Skin epidermis (tissue), 12 donors: ENCODE data around the gene DNAJC5G.
"Not testable (repeated sequence)": the region's sequence is repeated elsewhere in the genome, so short reads cannot be mapped to it uniquely, and the experiment has no call there.

ENCODE experiments used
- H3K27ac ChIP-seq, 21 experiments: fragments of 200-600 bp; sonication (generic) in 11 of 21; one replicate each; pipeline ENCODE4 v1.5.0; 2020; ENCODE audit warnings: mild to moderate bottlenecking in 3 of 21, inconsistent platforms in 2 of 21, moderate library complexity in 2 of 21
- H3K4me3 ChIP-seq, 7 experiments: fragments of 200-600 bp; sonication (generic) in 2 of 7; one replicate each; pipeline ENCODE4 v1.5.0; 2020; ENCODE audit warnings: inconsistent platforms in 2 of 7, mild to moderate bottlenecking in 2 of 7, moderate library complexity in 1 of 7

The DNAJC5G gene

GRCh38 chr2:27272537-27273522 is 2.4 kb upstream of the DNAJC5G start:
- not testable (repeated sequence) for H3K4me3 ChIP-seq, H3K27ac ChIP-seq

GRCh38 chr2:27278010-27278409 is 2.8 kb downstream of the DNAJC5G start:
- Histone ChIP-seq H3K27ac (no peak overlapping the region), H3K4me3 (no peak overlapping the region)

GRCh38 chr2:27280826-27281225 is 5.6 kb downstream of the DNAJC5G start:
- Histone ChIP-seq H3K27ac (no peak overlapping the region), H3K4me3 (no peak overlapping the region)

DNA sequence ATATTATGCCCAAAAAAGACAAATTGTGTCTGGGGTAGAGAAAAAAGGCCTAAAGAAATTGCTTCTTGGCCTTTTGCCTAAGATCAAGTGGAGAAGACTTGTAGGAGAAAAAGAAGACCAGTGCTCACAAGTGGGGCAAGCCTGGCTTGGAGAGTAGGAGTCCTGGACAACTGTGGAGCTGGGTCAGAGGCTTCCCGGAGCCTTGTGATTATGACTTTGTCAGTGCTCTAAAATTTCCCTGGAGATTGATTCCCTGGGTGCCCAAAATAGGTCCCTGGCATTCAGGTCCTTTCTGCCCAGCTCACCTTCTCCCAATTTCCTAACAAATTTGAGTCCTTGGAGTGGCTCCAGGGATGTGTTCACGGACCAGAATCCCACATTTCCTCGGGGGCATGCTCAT is 6.2 kb downstream of the DNAJC5G start:
- Histone ChIP-seq H3K4me3 (no peak overlapping the region), H3K27ac (no peak overlapping the region)

DNA sequence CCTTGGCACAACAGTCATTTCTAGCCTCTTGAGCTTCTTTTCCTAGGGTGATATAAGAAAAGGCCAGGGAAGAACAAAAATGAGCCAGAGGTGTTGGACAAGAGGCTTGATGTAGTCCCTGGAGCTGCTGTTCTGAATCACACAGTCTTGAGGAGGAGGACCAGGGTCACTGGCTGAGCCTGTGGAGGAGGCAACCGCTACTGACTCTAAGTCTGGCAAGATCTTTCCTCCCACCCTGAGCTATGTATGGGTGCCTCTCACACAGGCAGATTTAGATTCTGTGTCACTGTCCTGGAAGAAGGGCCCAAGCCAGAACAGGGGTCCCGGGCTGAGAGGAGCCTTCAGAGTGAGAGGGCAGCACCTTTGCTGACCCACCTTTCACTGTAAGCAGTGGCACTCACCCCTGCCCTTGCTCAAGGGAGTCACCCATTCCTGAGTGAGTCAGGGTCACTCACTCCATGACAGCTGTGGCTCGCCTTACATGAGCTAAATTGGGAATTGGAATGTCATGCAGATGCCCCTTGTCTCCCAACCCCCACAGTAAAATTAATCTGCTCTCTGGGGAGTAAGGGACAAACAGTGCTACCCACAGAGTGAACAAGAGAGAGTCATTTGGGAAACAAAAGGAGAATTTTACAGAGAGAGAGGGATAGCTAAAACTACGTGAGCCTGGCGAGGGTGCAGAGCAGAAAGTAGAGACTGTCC is 6.8 kb downstream of the DNAJC5G start, which contains the start of gene TRIM54:
TSS of gene TRIM54 (plus strand) at position 575 of the 705 bp plus-strand sequence. CDS start 303 bp downstream, outside the sequence.
- Histone ChIP-seq H3K4me3 (no peak within 1 kb of the TSS), H3K27ac (no peak within 1 kb of the TSS)

DNA sequence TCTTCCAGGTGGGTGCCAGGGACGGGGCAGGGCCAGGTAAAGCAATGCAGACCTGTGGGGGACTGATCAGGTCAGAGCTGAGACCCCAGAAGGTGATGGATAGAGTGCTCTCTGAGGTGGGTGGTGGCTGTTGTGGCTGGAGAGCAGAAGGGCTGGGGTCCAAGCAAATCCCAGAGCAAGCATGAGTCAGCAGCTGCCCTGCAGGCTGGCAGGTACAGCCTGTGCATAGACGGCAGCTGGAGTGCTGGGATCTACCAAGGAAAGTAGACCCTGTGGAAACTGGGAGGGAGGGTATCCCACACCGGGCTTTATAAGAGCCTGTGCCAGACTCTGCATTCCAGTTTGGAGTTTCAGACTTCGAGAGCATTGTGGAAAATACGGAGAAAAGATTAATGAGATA is 7.7 kb downstream of the DNAJC5G start:
- Histone ChIP-seq H3K4me3 (no peak overlapping the region), H3K27ac (no peak overlapping the region)

- no peak overlapping the region for H3K4me3 ChIP-seq
- H3K27ac ChIP-seq = no peak overlapping the region
Measured at GRCh38 chr2:27284996-27285395, 9.8 kb downstream of the DNAJC5G start.

DNA sequence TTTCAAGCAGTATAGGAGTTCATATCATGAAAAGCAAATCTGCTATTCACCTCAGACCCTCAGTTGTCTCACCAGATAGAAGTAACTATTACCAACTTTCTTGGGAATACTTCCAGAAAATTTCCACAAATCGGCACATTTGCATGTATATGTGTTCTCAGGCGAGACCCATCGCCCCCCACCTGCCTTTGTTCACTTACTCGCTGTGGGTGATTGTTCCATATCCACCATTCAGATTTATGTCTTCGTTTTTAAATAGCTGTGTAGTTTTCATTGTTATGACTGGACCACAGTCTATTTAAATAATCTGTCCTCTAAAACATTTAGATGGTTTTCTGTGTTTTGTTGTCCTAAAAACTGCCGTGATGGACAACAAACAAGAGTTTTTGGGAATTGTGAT is 10.2 kb downstream of the DNAJC5G start:
- no peak overlapping the region for H3K27ac ChIP-seq
- no peak overlapping the region for H3K4me3 ChIP-seq

DNA sequence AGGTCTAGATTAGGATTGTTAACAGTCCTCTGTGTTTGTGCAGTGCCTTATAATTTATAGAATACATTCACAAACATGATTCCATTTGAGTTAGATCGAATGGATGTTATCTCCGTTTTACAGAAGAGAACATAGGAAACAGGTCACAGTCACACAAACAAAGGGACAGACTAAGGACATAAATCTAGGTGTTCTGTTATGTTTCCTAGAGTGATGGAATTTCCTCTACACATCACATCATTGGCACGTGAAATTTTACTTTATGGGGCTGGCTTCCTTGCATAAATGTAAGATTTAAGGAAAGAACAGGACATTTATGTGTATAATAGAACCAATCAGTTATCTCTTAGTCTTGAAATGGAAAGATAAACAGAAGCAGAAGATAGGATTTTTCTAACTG is 13.4 kb downstream of the DNAJC5G start:
- Histone ChIP-seq H3K4me3 (no peak overlapping the region), H3K27ac (no peak overlapping the region)

GRCh38 chr2:27290549-27290948 is 15.3 kb downstream of the DNAJC5G start:
- no peak overlapping the region for H3K4me3 ChIP-seq
- H3K27ac ChIP-seq = no peak overlapping the region

DNA sequence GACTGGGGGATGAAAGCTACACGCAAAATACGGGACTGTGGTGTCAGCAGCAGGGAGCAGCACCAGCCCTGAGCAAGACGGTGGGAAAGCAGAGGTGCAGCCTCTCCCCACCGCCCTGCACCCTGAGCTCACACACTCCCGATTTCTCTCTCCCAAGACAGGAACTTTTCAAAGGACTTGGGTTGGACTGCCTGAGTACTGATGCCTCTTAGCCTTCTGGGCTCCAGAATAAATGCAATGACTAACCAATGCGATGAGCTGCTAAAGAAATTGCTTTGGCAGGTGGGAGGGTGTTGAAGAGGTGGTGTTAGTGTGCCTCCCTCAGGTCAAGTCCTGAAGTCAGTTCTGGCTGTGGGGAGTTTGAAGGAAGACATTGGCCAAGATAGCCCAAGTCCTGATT is 16.6 kb downstream of the DNAJC5G start:
- H3K27ac ChIP-seq = no peak overlapping the region
- no peak overlapping the region for H3K4me3 ChIP-seq

DNA sequence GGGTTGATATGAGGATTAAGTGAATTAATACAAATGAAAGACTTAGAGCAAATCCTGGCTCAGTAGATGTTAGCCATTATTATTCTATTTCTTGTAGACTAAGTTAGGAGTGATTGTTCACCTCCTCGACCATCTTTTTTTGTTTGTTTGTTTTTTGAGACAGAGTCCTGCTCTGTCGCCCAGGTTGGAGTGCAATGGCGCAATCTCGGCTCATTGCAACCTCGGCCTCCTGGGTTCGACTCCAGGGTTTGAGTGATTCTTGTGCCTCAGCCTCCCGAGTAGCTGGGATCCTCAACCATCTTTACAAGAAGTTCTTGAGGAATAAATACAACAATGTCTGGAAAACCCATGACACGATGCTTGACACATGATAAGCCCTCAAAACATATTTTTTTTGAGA is 19.7 kb downstream of the DNAJC5G start:
- Histone ChIP-seq H3K4me3 (no peak overlapping the region), H3K27ac (no peak overlapping the region)

- no peak overlapping the region for H3K27ac ChIP-seq
Measured at GRCh38 chr2:27296481-27296880, 21.2 kb downstream of the DNAJC5G start.

DNA sequence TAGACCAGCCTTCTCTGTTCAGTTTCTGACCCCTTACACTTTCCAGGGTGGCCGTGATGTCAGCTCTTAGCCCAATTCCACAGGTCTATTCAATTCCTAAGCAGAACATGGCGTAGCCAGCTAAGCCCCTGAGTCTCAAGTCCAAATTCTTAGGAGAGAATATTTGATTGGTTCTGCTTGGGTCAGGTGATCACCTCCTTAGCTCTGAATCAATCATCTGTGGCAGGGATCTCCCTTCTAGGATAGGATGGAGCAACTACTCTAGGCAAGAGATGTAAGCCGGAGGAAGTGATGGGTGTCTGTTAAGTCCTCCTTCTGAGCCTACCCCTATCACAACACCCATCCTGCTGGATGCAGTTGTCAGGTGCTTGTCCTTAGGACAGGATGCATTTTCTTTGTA is 22.0 kb downstream of the DNAJC5G start:
- Histone ChIP-seq H3K27ac (no peak overlapping the region), H3K4me3 (no peak overlapping the region)

More at GRCh38 chr2:27296481-27296880, 21.2 kb downstream of the DNAJC5G start:
- H3K4me3 ChIP-seq = no peak overlapping the region

- Histone ChIP-seq H3K4me3 (no peak overlapping the region), H3K27ac (no peak overlapping the region)
Measured at GRCh38 chr2:27298391-27299080, 23.3 kb downstream of the DNAJC5G start.

DNA sequence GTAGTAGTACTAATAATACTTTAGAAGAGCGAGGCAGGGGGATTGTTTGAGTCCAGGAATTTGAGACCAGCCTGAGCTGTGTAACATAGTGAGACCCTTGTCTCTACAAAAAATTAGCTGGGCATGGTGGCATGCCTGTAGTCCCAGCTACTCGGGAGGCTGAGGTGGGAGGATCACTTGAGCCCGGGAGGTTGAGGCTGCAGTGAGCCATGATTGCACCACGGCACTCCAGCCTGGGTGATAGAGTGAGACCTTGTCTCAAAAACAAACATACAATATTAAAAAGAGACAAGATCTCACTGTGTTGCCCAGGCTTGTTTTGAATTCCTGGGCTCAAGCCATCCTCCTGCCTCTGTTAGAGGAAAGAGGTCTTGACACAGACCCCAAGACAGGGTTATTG is 25.4 kb downstream of the DNAJC5G start:
- H3K27ac ChIP-seq, H3K4me3 ChIP-seq: not testable (repeated sequence)

DNA sequence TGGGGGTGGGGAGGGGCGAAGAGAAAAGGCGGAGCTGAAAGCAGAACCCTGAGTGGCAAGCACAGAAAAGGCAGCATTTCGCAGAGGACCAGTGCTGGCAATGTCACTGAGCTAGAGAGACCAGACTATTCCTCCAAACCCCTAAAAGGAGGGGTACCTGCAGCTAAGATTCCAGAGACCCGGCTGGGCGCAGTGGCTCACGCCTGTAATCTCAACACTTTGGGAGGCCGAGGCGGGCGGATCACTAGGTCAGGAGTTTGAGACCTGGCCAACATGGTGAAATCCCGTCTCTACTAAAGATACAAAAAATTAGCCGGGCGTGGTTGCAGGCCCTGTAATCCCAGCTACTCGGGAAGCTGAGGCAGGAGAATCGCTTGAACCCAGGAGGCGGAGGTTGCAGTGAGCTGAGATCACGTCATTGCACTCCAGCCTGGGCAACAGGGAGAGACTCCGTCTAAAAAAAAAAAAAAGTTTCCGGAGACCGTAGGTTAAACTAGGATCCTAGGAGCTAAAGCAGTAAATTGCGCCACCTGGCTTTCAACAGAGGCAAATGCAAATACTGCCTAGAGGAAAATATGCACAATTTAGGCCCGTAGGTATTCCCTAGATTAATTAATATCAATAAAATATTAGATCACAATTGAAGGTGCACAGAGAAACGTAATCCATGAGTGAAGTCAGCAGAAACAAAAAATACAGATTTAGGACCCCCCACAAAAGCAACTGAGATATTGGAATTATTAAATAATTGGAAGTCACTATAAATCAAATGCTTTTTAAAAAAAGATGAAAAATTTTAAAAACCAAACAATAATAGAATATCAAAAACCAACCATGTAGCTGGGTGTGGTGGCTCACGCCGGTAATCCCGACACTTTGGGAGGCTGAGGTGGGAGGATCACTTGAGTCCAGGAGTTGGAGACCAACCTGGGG is 28.1 kb downstream of the DNAJC5G start:
- Histone ChIP-seq H3K27ac (peak overlapping the region in 2 of 21 experiments; percentile 20 to 42), H3K4me3 (peak overlapping the region in 4 of 7 experiments; percentile 3 to 30 (median 16))

- H3K4me3 ChIP-seq = no peak overlapping the region
Measured at GRCh38 chr2:27304488-27305240, 29.4 kb downstream of the DNAJC5G start.

More at GRCh38 chr2:27304488-27305240, 29.4 kb downstream of the DNAJC5G start:
- H3K27ac ChIP-seq = no peak overlapping the region
